ENCODE measurements around the gene ATP6V1G1.
"Not testable (repeated sequence)": the region's sequence is repeated elsewhere in the genome, so short reads cannot be mapped to it uniquely, and the experiment has no call there.

ATP6V1G1 gene

DNA sequence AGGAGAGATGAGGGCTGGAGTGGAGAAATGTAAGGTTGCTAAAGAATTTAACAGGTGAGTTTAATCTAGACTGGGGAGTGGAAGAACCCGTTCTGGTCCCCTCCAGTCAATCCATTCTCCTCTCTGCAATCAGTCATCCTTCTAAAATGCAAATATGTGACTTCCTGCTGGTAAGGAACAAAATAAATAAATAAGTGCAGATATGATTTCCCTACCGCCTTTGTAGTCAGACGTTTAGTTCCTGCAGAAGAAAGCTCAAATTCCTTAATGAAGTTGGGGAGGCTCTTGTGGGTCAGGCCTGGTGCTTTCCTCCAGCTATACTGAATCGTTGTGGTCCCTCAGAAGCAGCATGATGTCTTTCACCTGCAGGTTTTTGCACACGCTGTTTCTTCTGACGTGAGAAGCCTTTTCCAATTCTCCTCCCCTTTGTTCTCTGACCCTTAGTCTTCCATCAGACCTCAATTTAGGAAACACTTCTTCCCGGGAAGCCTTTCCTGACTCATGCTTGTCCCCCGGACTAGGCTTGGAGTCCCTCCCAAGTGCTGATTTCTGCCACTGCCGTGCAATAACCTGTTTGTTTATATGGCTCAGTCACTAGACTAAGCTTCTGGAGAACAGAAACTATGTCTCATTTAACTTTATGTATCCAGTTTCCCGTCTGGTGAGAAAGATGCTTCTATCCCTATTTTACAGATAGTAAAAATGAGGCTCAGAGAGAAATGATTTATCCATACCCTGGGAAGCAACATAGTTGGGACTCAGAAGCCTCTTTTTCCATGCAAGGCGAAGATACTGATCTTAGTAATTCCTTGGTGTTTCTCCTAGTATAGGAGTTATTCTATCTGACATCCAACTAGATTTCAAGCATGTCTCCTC, 1.3 kb downstream of the ATP6V1G1 start:
- peak in 1 of 2 experiments; percentile 48 for DNase-seq (ENCODE audit: low read depth in 1 of 2, low spot score in 1 of 2)
- TF ChIP-seq JUND (IDR thresholded peaks at IDR 0.05; ENCODE audit: low read depth): no peak
- in situ Hi-C loops (cut with HindIII; ENCODE audit: low pct_unique_long_range_greater_than_20kb, low sequenced_read_pairs): no loop called here

DNA sequence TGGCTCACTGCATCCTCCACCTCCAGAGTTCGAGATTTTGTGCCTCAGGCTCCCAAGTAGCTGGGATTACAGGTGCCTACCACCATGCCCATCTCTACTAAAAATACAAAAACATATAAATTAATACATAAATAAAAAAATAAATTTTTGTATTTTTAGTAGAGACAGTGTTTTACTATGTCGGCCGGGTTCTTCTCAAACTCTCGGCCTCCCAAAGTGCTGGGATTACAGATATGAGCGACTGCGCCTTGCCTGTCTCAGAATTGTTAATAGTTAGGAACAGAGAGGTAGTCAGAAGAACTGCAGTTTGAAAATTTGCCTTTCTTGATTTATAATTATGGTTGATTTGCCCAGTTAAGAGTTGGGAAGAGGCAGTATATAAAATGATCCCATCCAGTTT, 2.8 kb downstream of the ATP6V1G1 start:
- DNase-seq (ENCODE audit: low read depth in 1 of 2, low spot score in 1 of 2): no peak
- in situ Hi-C loops (cut with HindIII; ENCODE audit: low pct_unique_long_range_greater_than_20kb, low sequenced_read_pairs): no loop called here
- no peak for TF ChIP-seq JUND (IDR thresholded peaks at IDR 0.05; ENCODE audit: low read depth)

DNA sequence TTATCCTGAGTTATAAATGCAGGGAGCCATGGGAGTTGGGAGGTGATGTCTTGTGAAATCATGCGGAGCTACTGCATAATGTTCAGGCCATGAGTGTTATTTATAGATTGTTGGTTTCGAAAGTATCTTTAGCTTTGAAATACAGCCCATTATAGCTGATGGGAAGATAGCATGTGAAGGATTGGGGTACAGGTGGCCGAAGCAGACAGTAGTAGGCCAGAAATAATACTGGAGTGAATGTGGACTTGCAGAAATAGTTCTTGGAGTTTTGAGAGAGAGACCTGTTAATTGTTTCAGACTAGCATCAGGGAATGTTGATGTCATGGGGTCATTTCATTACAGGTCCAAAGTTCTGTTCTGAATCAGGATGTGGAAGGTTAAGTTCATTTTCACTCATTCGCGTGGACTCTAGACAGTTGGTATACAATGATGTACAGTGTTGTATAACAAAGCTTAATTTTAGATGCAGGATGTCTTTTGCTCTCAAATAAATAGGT, 3.8 kb downstream of the ATP6V1G1 start:
- in situ Hi-C loops (cut with HindIII; ENCODE audit: low pct_unique_long_range_greater_than_20kb, low sequenced_read_pairs): no loop called here
- no peak for DNase-seq (ENCODE audit: low read depth in 1 of 2, low spot score in 1 of 2)
- no peak for TF ChIP-seq JUND (IDR thresholded peaks at IDR 0.05; ENCODE audit: low read depth)

DNA sequence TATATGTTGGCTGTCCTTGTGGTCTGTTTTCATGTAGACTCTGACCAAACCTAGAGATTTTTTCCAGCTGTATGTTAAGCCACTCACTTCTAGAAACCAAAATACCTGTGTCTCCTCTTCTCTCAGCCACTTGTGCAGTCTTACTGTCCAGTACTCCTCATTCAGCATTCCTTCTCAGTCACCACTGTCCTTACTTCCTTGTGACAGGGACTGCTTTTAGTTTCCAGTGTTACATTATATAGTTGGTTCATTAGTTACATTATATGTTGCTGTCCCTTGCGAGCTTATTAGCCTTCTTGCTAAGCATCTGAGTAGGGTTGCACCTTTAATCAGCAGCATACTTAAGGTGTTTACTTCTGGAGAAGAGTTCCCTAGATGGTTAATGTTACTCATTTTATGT, 4.3 kb downstream of the ATP6V1G1 start:
- DNase-seq (ENCODE audit: low read depth in 1 of 2, low spot score in 1 of 2): no peak
- no peak for TF ChIP-seq JUND (IDR thresholded peaks at IDR 0.05; ENCODE audit: low read depth)
- in situ Hi-C loops (cut with HindIII; ENCODE audit: low pct_unique_long_range_greater_than_20kb, low sequenced_read_pairs): no loop called here

DNA sequence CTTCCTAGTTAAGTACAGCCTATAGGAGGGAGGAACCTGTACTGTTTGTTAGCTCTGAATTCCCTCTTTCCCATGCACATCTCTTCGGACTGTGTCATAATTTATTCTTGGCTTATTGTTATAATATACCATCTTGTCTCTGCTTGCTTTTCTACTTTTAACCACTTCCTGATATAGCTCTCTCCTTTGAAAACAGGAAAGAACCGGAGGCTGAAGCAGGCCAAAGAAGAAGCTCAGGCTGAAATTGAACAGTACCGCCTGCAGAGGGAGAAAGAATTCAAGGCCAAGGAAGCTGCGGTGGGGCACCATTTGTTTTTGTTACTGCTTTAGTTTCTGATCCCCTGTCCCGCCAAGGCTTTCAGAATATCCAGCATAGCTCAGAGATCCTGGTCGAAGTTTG, 4.8 kb downstream of the ATP6V1G1 start:
- peak in 1 of 2 experiments; percentile 66 for DNase-seq (ENCODE audit: low read depth in 1 of 2, low spot score in 1 of 2)
- no peak for TF ChIP-seq JUND (IDR thresholded peaks at IDR 0.05; ENCODE audit: low read depth)
- in situ Hi-C loops (cut with HindIII; ENCODE audit: low pct_unique_long_range_greater_than_20kb, low sequenced_read_pairs): no loop called here

DNA sequence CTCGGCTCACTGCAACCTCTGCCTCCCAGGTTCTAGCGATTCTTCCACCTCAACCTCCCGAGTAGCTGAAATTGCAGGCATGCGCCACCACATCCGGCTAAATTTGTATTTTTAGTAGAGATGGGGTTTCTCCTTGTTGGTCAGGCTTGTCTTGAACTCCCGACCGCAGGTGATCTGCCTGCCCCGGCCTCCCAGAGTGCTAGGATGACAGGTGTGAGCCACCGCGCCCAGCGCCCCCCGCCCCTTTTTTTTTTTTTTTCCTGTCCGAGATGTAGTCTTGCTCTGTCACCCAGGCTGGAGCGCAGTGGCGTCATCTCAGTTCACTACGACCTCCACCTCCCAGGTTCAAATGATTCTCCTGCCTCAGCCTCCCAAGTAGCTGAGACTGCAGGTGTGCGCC, 6.6 kb downstream of the ATP6V1G1 start:
- TF ChIP-seq JUND (IDR thresholded peaks at IDR 0.05; ENCODE audit: low read depth): no peak
- in situ Hi-C loops (cut with HindIII; ENCODE audit: low pct_unique_long_range_greater_than_20kb, low sequenced_read_pairs): no loop called here
- no peak for DNase-seq (ENCODE audit: low read depth in 1 of 2, low spot score in 1 of 2)

- DNase-seq (ENCODE audit: low read depth in 1 of 2, low spot score in 1 of 2); in situ Hi-C loops (cut with HindIII; ENCODE audit: low pct_unique_long_range_greater_than_20kb, low sequenced_read_pairs): not testable (repeated sequence)
These were observed 13.1 kb downstream of the ATP6V1G1 start for GRCh38 chr9:114600502-114601248.

DNA sequence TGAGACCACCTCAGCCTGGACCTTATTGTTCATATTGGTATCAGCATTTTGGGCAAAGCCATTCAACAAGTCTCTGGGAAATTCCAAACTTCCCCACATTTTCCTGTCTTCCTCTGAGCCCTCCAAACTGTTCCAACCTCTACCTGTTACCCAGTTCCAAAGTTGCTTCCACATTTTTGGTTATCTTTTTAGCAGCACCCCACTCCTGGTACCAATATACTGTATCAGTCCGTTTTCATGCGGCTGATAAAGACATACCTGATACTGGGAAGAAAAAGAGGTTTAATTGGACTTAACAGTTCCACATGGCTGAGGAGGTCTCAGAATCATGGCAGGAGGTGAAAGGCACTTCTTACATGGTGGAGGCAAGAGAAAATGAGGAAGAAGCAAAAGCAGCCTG, 14.2 kb downstream of the ATP6V1G1 start:
- DNase-seq (ENCODE audit: low read depth in 1 of 2, low spot score in 1 of 2); in situ Hi-C loops (cut with HindIII; ENCODE audit: low pct_unique_long_range_greater_than_20kb, low sequenced_read_pairs): not testable (repeated sequence)

DNA sequence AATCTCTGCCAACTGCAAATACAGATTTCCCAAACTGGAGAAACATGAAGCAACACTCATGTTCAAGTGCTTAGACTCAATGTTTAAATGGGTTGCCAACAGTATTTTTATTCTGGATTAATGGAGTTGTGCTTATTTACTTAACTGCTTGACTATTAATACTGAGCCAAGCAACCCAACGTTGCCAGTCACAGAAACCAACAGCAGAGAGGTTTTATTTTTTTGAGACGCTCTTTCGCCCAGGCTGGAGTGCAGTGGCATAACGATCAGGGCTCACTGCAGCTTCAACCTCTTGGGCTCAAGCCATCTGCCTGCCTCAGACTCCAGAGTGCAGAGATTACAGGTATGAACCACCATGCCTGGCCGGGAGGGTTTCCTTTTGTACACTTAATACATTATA, 15.1 kb downstream of the ATP6V1G1 start:
- DNase-seq (ENCODE audit: low read depth in 1 of 2, low spot score in 1 of 2): no peak
- in situ Hi-C loops (cut with HindIII; ENCODE audit: low pct_unique_long_range_greater_than_20kb, low sequenced_read_pairs): no loop called here
- no peak for TF ChIP-seq JUND (IDR thresholded peaks at IDR 0.05; ENCODE audit: low read depth)

- in situ Hi-C loops (cut with HindIII; ENCODE audit: low pct_unique_long_range_greater_than_20kb, low sequenced_read_pairs): no loop called here
- TF ChIP-seq JUND (IDR thresholded peaks at IDR 0.05; ENCODE audit: low read depth): no peak
These were observed 15.7 kb downstream of the ATP6V1G1 start for GRCh38 chr9:114603248-114603647.

DNA sequence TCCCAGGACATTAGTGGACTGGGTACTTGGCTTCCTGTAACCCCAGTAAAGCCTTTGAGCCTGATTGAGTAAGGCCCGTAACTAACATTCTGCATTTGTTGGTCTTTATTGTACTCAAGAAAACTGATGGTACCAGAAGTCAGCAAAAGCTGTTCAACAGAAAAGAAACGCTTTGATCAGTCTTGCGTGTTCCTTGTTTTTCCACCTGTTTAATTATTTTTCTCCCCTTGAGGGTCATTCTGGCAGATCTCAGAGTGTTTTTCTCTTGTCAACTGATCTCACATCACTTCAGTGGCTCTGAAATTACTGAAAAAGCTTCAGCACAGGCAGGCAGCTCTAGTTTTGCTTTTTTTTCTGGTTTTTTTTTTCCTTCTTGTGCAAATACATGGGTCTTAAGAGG, 17.4 kb downstream of the ATP6V1G1 start:
- TF ChIP-seq JUND (IDR thresholded peaks at IDR 0.05; ENCODE audit: low read depth): no peak
- no peak for DNase-seq (ENCODE audit: low read depth in 1 of 2, low spot score in 1 of 2)
- in situ Hi-C loops (cut with HindIII; ENCODE audit: low pct_unique_long_range_greater_than_20kb, low sequenced_read_pairs): no loop called here

More at GRCh38 chr9:114603248-114603647, 15.7 kb downstream of the ATP6V1G1 start:
- DNase-seq (ENCODE audit: low read depth in 1 of 2, low spot score in 1 of 2): no peak

GRCh38 chr9:114606068-114606467, 18.5 kb downstream of the ATP6V1G1 start:
- in situ Hi-C loops (cut with HindIII; ENCODE audit: low pct_unique_long_range_greater_than_20kb, low sequenced_read_pairs): no loop called here
- TF ChIP-seq JUND (IDR thresholded peaks at IDR 0.05; ENCODE audit: low read depth): no peak
- no peak for DNase-seq (ENCODE audit: low read depth in 1 of 2, low spot score in 1 of 2)

GRCh38 chr9:114606597-114607207, 19.1 kb downstream of the ATP6V1G1 start:
- TF ChIP-seq JUND (IDR thresholded peaks at IDR 0.05; ENCODE audit: low read depth): no peak
- in situ Hi-C loops (cut with HindIII; ENCODE audit: low pct_unique_long_range_greater_than_20kb, low sequenced_read_pairs): no loop called here
- DNase-seq (ENCODE audit: low read depth in 1 of 2, low spot score in 1 of 2): no peak
